HG03060 (cell line): ENCODE measurements around the gene MTF1.

Experiments
- ATAC-seq: cut with Tn5 transposase; IDR thresholded peaks from one replicate; pipeline ENCODE4 v1.9.1; 2021; ENCODE audit warnings: low read depth, moderate number of reproducible peaks; ENCODE audit not compliant: unreplicated experiment

Gene MTF1

GRCh38 chr1:37839676-37840075, 19.7 kb downstream of the MTF1 start:
- ATAC-seq, result no peak

GRCh38 chr1:37836788-37837187, 22.6 kb downstream of the MTF1 start:
- no peak for ATAC-seq

DNA sequence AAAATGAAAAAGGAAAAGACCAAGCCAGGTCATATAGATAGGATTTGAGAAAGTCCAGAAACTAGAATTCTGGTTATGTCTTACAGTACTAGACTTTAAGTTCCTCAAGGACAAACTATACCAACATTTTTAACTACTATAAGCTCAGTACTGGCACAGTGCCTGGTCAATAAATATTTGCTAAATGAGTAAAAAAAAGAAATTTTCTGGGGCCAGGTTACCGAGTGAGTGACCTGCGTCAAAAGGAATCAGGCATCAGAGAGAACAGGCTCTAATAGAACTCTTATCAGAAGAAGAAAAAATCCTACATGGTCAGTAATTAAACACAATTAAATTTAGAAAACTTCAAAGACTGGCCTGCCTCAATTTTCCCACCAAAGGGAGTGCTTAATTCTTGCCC, 27.6 kb downstream of the MTF1 start:
- ATAC-seq, result no peak

DNA sequence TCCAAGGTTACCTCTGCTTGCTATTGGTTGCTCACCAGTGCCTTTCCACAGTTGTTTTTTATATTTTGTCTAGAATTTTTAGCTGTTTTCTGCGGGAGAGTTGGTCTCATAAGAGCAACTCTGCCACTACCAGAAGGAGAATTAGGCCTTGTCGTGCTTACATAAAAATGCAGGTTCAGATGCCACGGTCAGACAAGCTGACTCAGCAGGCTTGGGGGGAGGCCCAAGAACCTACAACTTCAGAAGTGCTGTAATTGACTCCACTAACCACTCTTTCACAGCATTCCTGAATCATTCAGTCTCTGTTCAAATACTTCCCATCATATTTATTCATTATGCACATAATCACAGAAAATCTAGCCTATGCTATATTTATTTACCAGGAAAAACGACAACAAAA, 28.3 kb downstream of the MTF1 start:
- no peak for ATAC-seq

- no peak for ATAC-seq
Observed at GRCh38 chr1:37828410-37829074, 30.9 kb downstream of the MTF1 start.

DNA sequence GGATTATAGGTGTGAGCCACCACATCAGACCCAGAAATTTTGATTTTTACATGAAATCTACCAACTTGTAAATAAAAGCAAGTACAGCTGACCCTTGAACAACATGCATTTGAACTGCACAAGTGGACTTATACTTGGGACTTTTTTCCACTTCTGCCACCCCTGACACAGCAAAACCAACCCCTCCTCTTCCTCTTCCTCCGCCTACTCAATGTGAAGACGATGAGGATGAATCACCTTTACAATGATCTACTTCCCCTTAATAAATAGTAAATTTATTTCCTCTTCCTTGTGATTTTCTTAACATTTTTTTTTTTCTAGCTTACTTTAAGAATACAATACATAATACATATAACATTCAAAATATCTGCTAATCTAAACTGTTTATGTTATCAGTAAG, 33.9 kb downstream of the MTF1 start:
- ATAC-seq, result no peak

DNA sequence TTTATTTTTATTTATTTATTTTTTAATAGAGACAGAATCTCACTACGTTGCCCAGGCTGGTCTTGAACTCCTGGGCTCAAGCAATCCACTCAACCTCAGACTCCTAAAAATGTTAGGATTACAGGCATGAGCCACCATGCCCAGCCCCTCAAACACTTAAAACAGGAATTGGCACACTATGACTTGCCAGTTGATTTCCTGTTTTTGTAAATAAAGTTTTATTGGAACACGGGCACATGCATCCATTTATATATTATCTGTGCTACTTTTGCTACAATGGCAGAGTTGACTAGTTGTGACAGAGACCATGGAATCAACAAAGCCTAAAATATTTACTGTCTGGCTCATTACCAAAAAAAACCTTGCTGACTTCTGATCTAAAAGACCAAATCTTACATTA, 35.4 kb downstream of the MTF1 start:
- no peak for ATAC-seq

DNA sequence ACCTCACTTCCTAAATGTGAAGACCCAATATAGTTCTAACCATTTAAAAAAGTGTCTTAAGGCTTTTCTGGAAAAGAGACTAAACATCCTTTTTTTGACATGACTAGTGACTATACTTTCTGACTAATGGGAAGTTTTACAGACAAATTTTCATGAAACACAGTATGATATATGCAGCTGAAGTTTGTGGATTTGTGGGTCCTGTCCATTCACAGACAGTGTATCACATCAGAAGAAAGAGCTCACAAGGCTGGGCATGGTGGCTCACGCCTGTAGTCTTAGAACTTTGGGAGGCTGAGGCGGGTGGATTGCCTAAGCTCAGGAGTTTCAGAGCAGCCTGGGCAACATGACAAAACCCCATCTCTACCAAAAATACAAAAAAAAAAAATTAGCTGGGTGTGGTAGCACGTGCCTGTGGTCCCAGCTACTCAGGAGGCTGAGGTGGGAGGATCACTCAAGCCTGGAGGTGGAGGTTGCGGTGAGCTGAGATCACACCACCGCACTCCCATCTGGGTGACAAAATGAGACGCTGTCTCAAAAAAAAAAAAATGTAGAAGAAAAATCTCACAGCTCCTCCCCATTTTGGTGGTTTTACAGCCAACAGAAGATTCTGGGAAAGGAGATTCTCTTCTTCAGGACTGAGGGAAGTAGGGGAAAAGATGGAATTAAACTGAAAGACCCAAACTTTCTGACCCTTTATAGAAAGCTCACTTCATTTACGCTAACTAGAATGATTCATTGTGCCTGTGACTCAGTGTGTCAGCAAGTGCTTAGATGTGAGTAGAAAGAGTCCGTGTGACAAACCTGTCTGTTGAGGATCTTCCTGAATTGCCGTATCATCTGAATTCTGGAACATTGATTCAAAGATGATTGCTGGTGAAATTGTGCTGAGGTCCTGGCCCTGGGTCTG, 36.2 kb downstream of the MTF1 start:
- no peak for ATAC-seq

- no peak for ATAC-seq
Observed at GRCh38 chr1:37821481-37821880, 37.9 kb downstream of the MTF1 start.

DNA sequence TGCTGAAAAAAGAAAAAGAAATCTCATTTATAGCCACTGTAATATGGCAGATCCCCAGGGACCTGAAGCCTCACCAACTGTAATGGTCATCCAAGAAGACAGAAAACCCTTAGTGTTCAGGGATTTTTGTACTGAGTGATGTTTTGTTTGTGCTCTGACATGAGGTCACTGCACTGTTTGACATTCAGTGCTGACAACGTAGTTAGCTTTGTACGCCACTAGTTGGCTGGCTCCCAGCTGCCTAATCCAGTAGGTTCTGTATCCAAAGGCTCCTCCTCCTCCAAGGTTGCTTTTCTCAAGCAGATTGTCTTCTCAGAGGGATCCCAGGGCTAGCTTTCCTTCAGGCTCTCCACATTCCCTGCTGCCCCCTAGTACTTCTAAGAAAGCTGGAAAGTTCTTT, 41.9 kb downstream of the MTF1 start:
- ATAC-seq, result no peak

GRCh38 chr1:37814252-37814651, 45.1 kb downstream of the MTF1 start:
- ATAC-seq, result no peak

DNA sequence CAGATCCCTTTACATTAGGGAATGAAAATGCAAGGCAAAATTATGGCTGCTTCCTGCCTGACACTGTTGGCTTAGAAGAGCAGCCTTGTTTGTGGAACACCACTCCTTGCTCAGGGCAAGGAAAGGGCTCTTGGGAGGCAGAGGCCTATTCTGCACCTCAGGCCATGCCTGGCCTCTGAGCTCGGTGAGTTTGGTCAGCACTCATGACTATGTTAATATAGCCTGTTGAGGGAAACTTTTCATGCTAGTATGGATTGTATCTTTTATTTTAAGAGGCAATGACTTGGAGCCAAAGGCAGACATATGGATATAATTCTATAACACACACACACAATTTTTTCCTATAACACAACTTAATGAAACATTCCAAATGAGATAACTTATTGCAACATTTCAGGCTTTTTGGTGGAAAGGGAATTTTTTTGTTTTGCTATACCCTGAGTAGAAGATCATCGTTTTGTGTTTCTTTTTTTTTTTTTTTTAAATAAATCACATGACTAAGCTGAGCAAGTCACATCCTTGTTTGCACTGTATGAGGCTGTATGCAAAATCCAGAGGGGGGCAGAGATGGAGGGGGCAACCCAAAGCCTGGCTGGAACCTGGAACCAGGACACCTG, 45.8 kb downstream of the MTF1 start:
- no peak for ATAC-seq

DNA sequence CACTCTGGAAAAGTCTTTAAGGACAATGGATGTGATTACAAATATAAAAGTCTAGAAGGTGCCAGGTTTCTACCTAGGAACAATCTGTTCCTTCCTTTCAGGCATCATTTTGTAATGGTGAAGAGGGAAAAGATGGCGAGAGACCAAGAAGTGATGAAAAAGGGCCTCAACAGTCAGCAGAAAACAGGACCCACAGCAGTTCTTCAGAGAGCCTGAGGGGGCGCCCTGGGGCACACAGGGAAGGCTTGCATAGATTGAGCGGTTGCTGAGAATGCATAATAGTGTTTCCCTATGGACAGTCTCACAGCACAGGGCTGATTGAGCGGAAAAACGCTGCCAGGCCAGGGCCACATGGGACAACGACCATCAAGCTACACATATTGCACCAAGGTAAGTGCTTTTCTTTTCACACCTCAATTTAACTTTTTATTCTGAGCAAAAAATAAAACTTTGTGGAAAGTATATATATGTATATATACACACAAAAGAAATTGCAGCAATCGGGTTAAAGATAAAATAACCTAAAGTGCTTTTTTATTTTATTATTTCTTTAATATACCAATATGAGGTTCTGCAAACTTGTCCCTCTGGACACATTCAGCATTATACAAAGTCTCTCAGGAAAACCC, 48.3 kb downstream of the MTF1 start:
- ATAC-seq, result no peak

GRCh38 chr1:37809942-37810341, 49.5 kb downstream of the MTF1 start:
- no peak for ATAC-seq

DNA sequence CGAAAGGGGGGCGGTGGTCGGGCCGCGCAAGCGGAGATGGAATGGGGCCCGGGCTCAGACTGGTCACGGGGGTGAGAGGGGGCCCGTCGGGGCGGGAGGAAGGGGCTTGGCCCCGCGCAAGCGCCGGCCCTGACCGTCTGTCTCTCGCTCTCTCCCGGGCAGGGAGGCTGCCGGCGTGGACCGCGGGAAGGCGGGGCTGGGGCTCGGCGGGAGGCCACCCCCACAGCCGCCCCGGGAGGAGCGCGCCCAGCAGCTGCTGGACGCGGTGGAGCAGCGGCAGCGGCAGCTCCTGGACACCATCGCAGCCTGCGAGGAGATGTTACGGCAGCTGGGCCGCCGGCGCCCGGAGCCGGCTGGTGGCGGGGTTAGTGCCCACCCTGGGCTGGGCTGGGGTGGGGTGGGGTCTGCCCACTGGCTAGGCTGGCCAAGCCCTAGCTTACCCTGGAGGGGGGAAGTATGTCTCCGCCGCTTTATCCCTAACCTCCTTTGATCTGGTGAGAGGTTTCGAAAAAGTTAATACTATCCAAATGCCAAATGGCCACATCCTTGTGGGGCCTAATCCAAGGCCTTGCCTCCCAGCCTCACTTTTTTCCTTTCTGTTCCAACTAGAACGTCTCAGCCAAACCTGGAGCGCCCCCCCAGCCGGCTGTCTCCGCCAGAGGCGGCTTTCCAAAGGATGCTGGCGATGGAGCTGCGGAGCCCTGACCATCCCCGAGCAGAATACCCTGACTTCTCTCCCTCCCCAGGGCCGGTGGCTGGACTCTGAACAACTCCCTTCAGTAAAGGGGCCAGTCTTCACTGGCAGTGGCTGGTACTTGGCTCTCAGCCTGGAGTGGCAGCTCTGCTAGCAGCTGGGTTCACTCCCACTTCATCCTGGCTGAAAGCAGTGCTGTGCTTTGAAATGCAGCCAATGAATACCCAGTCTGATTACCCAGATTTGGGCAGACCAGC, 50.7 kb downstream of the MTF1 start:
- ATAC-seq, result no peak

- ATAC-seq, result peak; percentile 56
Observed at GRCh38 chr1:37807555-37808368, 51.6 kb downstream of the MTF1 start, which contains the start of the genes C1orf122 and YRDC. C1orf122 (plus strand) TSS chr1:37807790; CDS start chr1:37808405, 615 bp downstream. YRDC (minus strand) TSS chr1:37808208; CDS start chr1:37808180, 28 bp downstream.

- ATAC-seq, result no peak
Observed at GRCh38 chr1:37807220-37807554, 52.2 kb downstream of the MTF1 start.

DNA sequence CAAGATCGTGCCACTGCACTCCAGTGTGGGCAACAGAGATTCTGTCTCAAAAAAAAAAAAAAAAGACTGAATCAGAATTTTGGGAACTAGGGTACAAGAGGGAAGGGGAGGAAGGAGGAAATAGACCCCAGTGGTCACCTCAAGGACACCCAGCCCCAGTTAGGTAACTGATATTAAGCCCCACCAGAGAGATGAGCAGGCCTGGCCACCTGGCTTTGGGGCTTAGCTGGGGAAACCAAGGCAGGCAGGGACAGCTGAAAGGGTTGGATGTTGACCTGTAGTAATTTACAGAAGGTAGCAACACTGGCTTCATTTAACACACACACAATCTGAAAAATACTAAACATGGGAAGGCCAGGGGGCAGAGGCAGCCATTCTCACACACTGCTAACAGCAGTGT, 57.0 kb downstream of the MTF1 start:
- no peak for ATAC-seq

DNA sequence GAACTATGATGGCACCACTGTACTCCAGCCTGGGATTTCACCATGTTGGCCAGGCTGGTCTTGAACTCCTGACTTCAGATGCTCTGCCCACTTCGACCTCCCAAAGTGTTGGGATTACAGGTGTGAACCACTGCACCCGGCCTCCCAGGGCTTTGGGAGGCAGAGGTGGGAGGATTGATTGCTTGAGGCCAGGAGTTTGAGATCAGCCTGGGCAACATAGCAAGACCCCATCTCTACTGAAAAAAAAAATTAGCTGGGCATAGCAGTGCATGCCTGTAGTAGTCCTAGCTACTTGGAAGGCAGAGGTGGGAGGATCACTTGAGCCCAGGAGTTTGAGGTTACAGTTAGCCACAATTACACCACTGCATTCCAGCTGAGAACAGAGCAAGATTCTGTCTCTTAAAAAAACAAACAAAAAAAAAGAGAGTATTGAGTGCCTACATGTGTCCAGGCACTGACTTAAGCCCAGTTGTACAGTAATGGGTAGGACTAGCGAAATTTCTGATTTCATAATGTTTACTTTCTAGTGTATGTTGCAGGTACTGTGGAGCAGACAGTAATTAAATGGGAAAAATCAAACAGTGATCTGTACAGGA, 61.5 kb downstream of the MTF1 start:
- ATAC-seq, result no peak
